Ecto neural progenitor cell (in vitro differentiated cells): ENCODE data around the gene SENP5.
"Not testable (repeated sequence)": the region's sequence is repeated elsewhere in the genome, so short reads cannot be mapped to it uniquely, and the experiment has no call there.

Experiments
- DNase-seq: peaks from one replicate; pipeline ENCODE4 v3.0.0-alpha.2; 2018; ENCODE audit warnings: low spot score

SENP5 gene

GRCh38 chr3:196942915-196943277 is 75.2 kb downstream of the SENP5 start:
- peak; percentile 61 for DNase-seq

- DNase-seq, result not testable (repeated sequence)
Measured at GRCh38 chr3:196944037-196944790, 76.5 kb downstream of the SENP5 start.

- no peak for DNase-seq
Measured at GRCh38 chr3:196947136-196947859, 79.6 kb downstream of the SENP5 start.

GRCh38 chr3:196947860-196948441 is 80.2 kb downstream of the SENP5 start:
- no peak for DNase-seq

- DNase-seq, result no peak
Measured at GRCh38 chr3:196948442-196949284, 80.9 kb downstream of the SENP5 start.

- DNase-seq, result no peak
Measured at GRCh38 chr3:196949285-196949619, 81.5 kb downstream of the SENP5 start.

- no peak for DNase-seq
Measured at GRCh38 chr3:196949750-196950149, 82.0 kb downstream of the SENP5 start.

- no peak for DNase-seq
Measured at GRCh38 chr3:196951371-196951770, 83.7 kb downstream of the SENP5 start.

GRCh38 chr3:196954832-196955231 is 87.1 kb downstream of the SENP5 start:
- DNase-seq, result no peak

GRCh38 chr3:196962108-196962929 is 94.6 kb downstream of the SENP5 start:
- DNase-seq, result no peak

GRCh38 chr3:196962930-196963630 is 95.4 kb downstream of the SENP5 start:
- no peak for DNase-seq

- no peak for DNase-seq
Measured at GRCh38 chr3:196963631-196963953, 95.9 kb downstream of the SENP5 start.

GRCh38 chr3:196965112-196965803 is 97.5 kb downstream of the SENP5 start:
- no peak for DNase-seq

- DNase-seq, result no peak
Measured at GRCh38 chr3:196965804-196966173, 98.1 kb downstream of the SENP5 start.

GRCh38 chr3:196966526-196967401 is 99.0 kb downstream of the SENP5 start:
- no peak for DNase-seq

- no peak for DNase-seq
Measured at GRCh38 chr3:196967412-196968232, 99.9 kb downstream of the SENP5 start.

- peak; percentile 65 for DNase-seq
Measured at GRCh38 chr3:196968233-196969133, 100.8 kb downstream of the SENP5 start, which contains the start of gene PIGZ. TSS of gene PIGZ (minus strand) at chr3:196968833. CDS start at chr3:196952031, 16,802 bp downstream.
